Stimulated activated naive B cell treated with anti-CD40 and anti-IgM and Interleukin-4, amounts not matched to agents 10 μg/mL and 1 μg/mL and 100 μg/mL, for 72 hours (primary cell): ENCODE data around the gene FOXE3.

Source experiments
- ATAC-seq, 2 donors: fragments of 150-1000 bp; cut with Tn5 transposase; replicated peaks; 2 replicates each; pipeline ENCODE4 v1.10.0; 2021; ENCODE audit warnings: moderate library complexity in 1 of 2
- DNase-seq: peaks from one replicate; pipeline ENCODE4 v3.0.0; 2021
- H3K27ac Mint-ChIP-seq: one replicate; pipeline ENCODE4 v1.8.0; 2022; ENCODE audit warnings: mild to moderate bottlenecking, mixed read lengths
- H3K27me3 Mint-ChIP-seq, 2 donors: one replicate each; pipeline ENCODE4 v1.8.0; 2022; ENCODE audit warnings: mixed read lengths in 2 of 2
- H3K36me3 Mint-ChIP-seq, 2 donors: one replicate each; pipeline ENCODE4 v1.8.0; 2022; ENCODE audit warnings: mixed read lengths in 2 of 2, mild to moderate bottlenecking in 1 of 2
- H3K4me1 Mint-ChIP-seq, 2 donors: one replicate each; pipeline ENCODE4 v1.8.0; 2022; ENCODE audit warnings: mixed read lengths in 2 of 2, mild to moderate bottlenecking in 1 of 2
- H3K4me3 Mint-ChIP-seq, 2 donors: one replicate each; pipeline ENCODE4 v1.8.0; 2022; ENCODE audit warnings: mild to moderate bottlenecking in 2 of 2, mixed read lengths in 2 of 2, moderate library complexity in 1 of 2
- H3K9me3 Mint-ChIP-seq, 2 donors: one replicate each; pipeline ENCODE4 v1.8.0; 2022; ENCODE audit warnings: mixed read lengths in 2 of 2, mild to moderate bottlenecking in 1 of 2

FOXE3 gene

GRCh38 chr1:47415728-47416318, at the start of gene FOXE3:
Gene FOXE3 (plus strand): TSS chr1:47416285. CDS start chr1:47416316, 31 bp downstream.
- H3K27ac Mint-ChIP-seq: peak within 1 kb of the TSS; percentile 33
- ATAC-seq: no peak

GRCh38 chr1:47367651-47368050, 48.4 kb upstream of the FOXE3 start:
- Mint-ChIP-seq H3K4me1 (peaks cover 0 to 2% of the 10 kb centered on the region in 2 donors), H3K27ac (no peak overlapping the region), H3K27me3 (no peaks in the 10 kb centered on the region), H3K36me3 (peaks cover 17 to 31% of the 10 kb centered on the region in 2 donors), H3K4me3 (no peak overlapping the region), H3K9me3 (no peaks in the 10 kb centered on the region)
- ATAC-seq (no peak), DNase-seq (no peak)

More at GRCh38 chr1:47415728-47416318, at the start of gene FOXE3:
- Mint-ChIP-seq H3K27me3 (peaks cover 60 to 65% of the 10 kb centered on the region in 2 donors), H3K4me1 (peaks cover 7 to 11% of the 10 kb centered on the region in 2 donors), H3K9me3 (no peaks in the 10 kb centered on the region), H3K4me3 (peak within 1 kb of the TSS; percentile 59 to 73), H3K36me3 (peaks cover 0 to 6% of the 10 kb centered on the region in 2 donors)
- DNase-seq: no peak

GRCh38 chr1:47371016-47371517, 45.0 kb upstream of the FOXE3 start:
- no peak for DNase-seq
- Mint-ChIP-seq H3K9me3 (no peaks in the 10 kb centered on the region), H3K4me3 (no peak overlapping the region), H3K4me1 (no peaks in the 10 kb centered on the region), H3K27ac (no peak overlapping the region), H3K27me3 (no peaks in the 10 kb centered on the region), H3K36me3 (peaks cover 20 to 38% of the 10 kb centered on the region in 2 donors)
- ATAC-seq: no peak

GRCh38 chr1:47374501-47374900, 41.6 kb upstream of the FOXE3 start:
- H3K27me3 Mint-ChIP-seq: no peaks in the 10 kb centered on the region
- no peaks in the 10 kb centered on the region for H3K4me1 Mint-ChIP-seq
- no peak overlapping the region for H3K27ac Mint-ChIP-seq
- no peak for DNase-seq
- H3K36me3 Mint-ChIP-seq: peaks cover 22 to 36% of the 10 kb centered on the region in 2 donors
- H3K4me3 Mint-ChIP-seq: no peak overlapping the region
- H3K9me3 Mint-ChIP-seq: no peaks in the 10 kb centered on the region
- no peak for ATAC-seq

DNA sequence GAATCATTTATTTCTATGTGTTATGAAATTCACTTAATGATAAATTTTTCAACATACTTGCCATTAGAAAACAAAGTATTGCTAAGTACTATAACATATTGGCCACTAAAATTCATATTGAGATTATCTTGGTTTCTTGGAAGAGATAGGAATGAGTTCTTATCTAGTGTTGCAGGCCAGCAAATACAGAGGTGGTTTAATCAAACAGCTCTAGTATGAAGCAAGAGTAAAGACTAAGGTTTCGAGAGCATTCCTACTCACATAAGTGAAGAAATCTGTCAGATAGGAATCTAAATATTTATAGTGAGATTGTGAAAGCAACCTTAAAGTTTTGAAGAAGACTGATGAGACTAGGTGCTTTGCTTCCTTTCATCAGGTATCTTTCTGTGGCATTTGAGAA, 37.9 kb upstream of the FOXE3 start:
- no peak overlapping the region for H3K4me3 Mint-ChIP-seq
- H3K9me3 Mint-ChIP-seq: no peaks in the 10 kb centered on the region
- no peaks in the 10 kb centered on the region for H3K27me3 Mint-ChIP-seq
- no peaks in the 10 kb centered on the region for H3K4me1 Mint-ChIP-seq
- H3K27ac Mint-ChIP-seq: no peak overlapping the region
- H3K36me3 Mint-ChIP-seq: peaks cover 17 to 30% of the 10 kb centered on the region in 2 donors
- no peak for DNase-seq
- ATAC-seq: no peak

GRCh38 chr1:47380699-47381098, 35.4 kb upstream of the FOXE3 start:
- Mint-ChIP-seq H3K4me1 (no peaks in the 10 kb centered on the region), H3K27me3 (no peaks in the 10 kb centered on the region), H3K9me3 (no peaks in the 10 kb centered on the region), H3K4me3 (no peak overlapping the region), H3K36me3 (peaks cover 14 to 27% of the 10 kb centered on the region in 2 donors), H3K27ac (no peak overlapping the region)
- DNase-seq: no peak
- ATAC-seq: no peak

DNA sequence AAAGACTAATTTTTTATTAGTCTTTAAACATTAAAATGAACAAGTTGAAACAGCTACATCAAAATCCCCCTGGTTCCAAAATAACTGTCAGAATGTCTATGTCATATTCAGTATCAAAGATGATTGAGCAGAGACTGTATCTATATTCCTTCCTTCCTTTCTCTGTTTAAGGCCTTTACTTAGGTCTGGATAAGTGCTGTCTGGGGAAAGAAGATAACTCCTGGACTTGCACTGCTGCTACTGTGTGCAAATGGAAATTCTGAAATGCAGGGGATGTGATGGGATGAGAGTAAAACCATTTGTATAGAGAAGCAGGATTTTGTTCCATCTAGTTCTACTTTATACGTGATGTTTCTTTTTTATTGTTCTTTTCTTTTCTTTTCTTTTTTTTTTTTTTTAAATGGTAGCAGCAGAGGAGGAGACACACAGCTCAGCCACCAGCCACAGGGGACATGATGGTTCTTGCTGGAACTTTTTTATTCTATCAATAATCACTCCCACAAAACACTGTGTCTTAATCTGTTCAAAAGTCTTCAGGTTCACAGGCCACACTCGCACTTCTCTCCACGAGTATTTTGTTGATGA, 33.6 kb upstream of the FOXE3 start:
- H3K27ac Mint-ChIP-seq: no peak overlapping the region
- H3K4me1 Mint-ChIP-seq: no peaks in the 10 kb centered on the region
- ATAC-seq (no peak), DNase-seq (no peak)
- no peak overlapping the region for H3K4me3 Mint-ChIP-seq
- H3K9me3 Mint-ChIP-seq: no peaks in the 10 kb centered on the region
- no peaks in the 10 kb centered on the region for H3K27me3 Mint-ChIP-seq
- H3K36me3 Mint-ChIP-seq: peaks cover 17 to 30% of the 10 kb centered on the region in 2 donors

GRCh38 chr1:47384083-47384482, 32.0 kb upstream of the FOXE3 start:
- no peak overlapping the region for H3K4me3 Mint-ChIP-seq
- H3K9me3 Mint-ChIP-seq: no peaks in the 10 kb centered on the region
- ATAC-seq: no peak
- no peaks in the 10 kb centered on the region for H3K4me1 Mint-ChIP-seq
- no peak for DNase-seq
- H3K27ac Mint-ChIP-seq: no peak overlapping the region
- peaks cover 14 to 25% of the 10 kb centered on the region in 2 donors for H3K36me3 Mint-ChIP-seq
- H3K27me3 Mint-ChIP-seq: peaks cover 0 to 4% of the 10 kb centered on the region in 2 donors

DNA sequence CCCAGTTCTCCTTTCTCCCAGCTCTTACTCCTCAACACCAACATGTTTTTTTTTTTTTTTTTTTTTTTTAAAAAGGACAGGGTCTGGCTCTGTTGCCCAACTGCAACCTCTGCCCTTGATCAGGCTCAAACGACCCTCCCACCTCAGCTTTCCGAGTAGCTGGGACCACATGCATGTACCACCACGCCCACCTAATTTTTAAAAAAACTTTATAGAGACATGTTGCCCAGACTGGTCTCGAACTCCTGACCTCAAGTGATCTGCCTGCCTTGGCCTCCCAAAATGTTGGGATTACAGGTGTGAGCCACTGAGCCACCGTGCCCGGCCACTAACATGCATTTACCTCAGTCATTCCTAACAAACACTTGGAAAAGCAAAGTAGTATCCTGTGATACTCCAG, 31.1 kb upstream of the FOXE3 start:
- peaks cover 0 to 11% of the 10 kb centered on the region in 2 donors for H3K27me3 Mint-ChIP-seq
- ATAC-seq: no peak
- DNase-seq: no peak
- no peaks in the 10 kb centered on the region for H3K9me3 Mint-ChIP-seq
- H3K4me3 Mint-ChIP-seq: no peak overlapping the region
- H3K4me1 Mint-ChIP-seq: no peaks in the 10 kb centered on the region
- H3K27ac Mint-ChIP-seq: no peak overlapping the region
- H3K36me3 Mint-ChIP-seq: peaks cover 7 to 18% of the 10 kb centered on the region in 2 donors

GRCh38 chr1:47386268-47386667, 29.8 kb upstream of the FOXE3 start:
- Mint-ChIP-seq H3K9me3 (no peaks in the 10 kb centered on the region), H3K27ac (no peak overlapping the region), H3K4me1 (no peaks in the 10 kb centered on the region), H3K36me3 (peaks cover 5 to 18% of the 10 kb centered on the region in 2 donors), H3K27me3 (peaks cover 0 to 17% of the 10 kb centered on the region in 2 donors), H3K4me3 (no peak overlapping the region)
- ATAC-seq (no peak), DNase-seq (no peak)

DNA sequence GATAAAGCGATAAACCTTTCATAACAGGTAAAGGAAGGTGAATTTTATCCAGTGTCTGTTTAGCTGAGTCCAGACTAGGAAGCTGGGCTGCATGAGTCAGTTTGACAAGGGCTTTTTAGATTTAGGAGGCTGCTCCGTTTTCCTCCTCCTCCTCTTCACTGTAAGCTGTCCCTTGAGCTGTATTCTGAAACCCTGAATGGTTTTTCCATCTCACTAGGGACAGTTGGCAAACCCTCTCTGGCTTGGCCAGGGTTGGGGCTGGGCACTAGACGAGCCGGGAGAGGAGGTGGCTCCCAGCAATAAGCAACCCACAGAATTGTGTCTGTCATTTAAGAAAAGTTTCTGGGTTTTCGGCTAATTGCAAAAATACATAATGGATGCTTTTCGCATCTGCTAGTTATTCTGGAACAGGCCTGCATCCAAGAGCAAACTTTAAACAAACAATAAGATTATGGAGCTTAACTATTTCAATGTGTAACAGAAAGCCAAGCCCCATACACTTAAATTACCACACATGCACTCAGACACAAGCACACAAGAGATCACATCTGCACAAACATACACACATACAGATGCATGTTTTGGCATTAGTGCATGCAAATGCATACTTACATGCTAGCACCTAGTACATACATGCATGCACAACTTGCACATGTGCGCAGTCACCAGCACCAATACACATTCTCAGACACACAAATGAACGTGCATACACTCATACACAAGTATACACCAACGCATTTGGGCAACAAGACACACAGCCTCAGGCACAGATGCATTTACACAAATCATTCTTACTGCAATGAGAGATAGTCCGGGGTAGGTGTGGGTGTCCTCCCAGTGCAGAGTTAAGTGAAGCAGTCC, 27.8 kb upstream of the FOXE3 start:
- peak; percentile 14 to 22 for ATAC-seq

DNA sequence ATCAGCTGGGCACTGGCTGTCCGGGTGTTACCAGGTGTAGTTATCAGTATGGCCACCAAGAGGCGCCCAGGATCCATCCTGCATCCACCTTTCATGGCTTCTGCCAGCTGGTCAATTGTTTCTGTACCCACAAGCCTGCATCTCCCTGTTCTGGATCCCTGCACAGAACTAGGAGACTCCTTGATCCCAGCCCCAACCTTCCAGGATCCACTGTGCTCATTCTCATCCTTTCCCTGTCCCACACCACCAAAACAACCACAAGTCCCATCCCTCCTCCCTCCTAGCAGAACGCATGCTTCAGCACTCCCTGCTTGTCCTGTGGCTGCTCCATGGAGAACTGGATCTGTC, 27.2 kb upstream of the FOXE3 start:
- peak; percentile 11 for DNase-seq
- peaks cover 3 to 8% of the 10 kb centered on the region in 2 donors for H3K36me3 Mint-ChIP-seq
- ATAC-seq: peak; percentile 81 to 86
- H3K27me3 Mint-ChIP-seq: peaks cover under 1 to 23% of the 10 kb centered on the region in 2 donors
- no peak overlapping the region for H3K4me3 Mint-ChIP-seq
- no peak overlapping the region for H3K27ac Mint-ChIP-seq
- H3K9me3 Mint-ChIP-seq: no peaks in the 10 kb centered on the region
- no peaks in the 10 kb centered on the region for H3K4me1 Mint-ChIP-seq

More for the DNA sequence above, 27.8 kb upstream of the FOXE3 start:
- peaks cover 3 to 9% of the 10 kb centered on the region in 2 donors for H3K36me3 Mint-ChIP-seq
- H3K27me3 Mint-ChIP-seq: peaks cover 0 to 23% of the 10 kb centered on the region in 2 donors
- no peak overlapping the region for H3K27ac Mint-ChIP-seq
- H3K4me3 Mint-ChIP-seq: no peak overlapping the region
- DNase-seq: no peak
- no peaks in the 10 kb centered on the region for H3K4me1 Mint-ChIP-seq
- no peaks in the 10 kb centered on the region for H3K9me3 Mint-ChIP-seq

DNA sequence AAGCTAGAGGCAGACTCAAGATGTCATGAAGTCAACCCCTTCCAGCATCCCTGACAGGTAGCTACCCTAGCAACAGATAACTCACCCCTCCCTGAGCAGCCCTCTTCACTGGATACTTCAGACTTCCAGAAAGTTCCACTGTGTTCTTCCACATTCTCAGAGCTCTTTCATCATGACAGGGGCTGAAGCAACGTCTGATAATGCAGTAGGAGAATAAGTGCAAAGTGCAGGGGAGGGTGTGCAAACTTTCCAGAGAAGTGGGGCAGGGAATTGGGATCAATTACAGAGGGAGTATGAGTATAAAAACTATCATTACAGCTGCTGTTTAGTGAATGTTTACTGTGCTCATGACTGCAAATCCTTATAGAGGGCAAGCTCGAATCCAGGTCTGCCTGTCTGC, 26.4 kb upstream of the FOXE3 start:
- ATAC-seq (no peak), DNase-seq (no peak)
- no peak overlapping the region for H3K4me3 Mint-ChIP-seq
- H3K9me3 Mint-ChIP-seq: no peaks in the 10 kb centered on the region
- no peak overlapping the region for H3K27ac Mint-ChIP-seq
- H3K4me1 Mint-ChIP-seq: no peaks in the 10 kb centered on the region
- H3K36me3 Mint-ChIP-seq: peaks cover 3 to 4% of the 10 kb centered on the region in 2 donors
- H3K27me3 Mint-ChIP-seq: peaks cover 9 to 31% of the 10 kb centered on the region in 2 donors

- DNase-seq (no peak), ATAC-seq (no peak)
- Mint-ChIP-seq H3K9me3 (no peaks in the 10 kb centered on the region), H3K4me1 (no peaks in the 10 kb centered on the region), H3K27me3 (peaks cover 16 to 38% of the 10 kb centered on the region in 2 donors), H3K27ac (no peak overlapping the region), H3K4me3 (no peak overlapping the region), H3K36me3 (peaks cover 3 to 4% of the 10 kb centered on the region in 2 donors)
Measured at GRCh38 chr1:47390843-47391242, 25.2 kb upstream of the FOXE3 start.
